ENCODE results near the gene SLC30A5. TPM values are rescaled to one million over a fixed set of nuclear protein-coding genes. Genes with fewer than 3 reads are reported as not detected.

The SLC30A5 gene
- total and polyA plus RNA-seq, 9 of the 15 experiments (the other 6 are each of a cell fraction or from before 2014, with no cell fraction given), result 22.9 to 86.8 (median 62.5) TPM

DNA sequence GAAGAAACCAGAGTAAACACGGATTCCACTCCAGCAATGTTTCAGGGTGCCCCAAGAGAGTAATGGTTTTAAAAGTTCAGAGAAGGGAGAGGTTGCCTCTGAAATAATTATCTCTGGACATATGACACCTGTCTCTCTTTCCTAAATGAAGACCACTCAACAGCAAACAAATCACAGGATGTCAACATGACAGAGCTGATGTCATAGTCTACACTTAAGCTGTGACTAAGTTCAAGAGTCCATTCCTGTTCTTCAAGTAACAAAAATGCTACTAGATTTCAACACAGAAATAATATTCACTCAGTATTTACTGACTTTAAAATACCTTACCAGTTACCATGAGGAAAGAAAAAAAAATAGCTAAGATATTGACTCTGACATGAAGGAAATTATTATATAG is 44.7 kb upstream of the SLC30A5 start (continued):
- TF ChIP-seq, protein P1, sequence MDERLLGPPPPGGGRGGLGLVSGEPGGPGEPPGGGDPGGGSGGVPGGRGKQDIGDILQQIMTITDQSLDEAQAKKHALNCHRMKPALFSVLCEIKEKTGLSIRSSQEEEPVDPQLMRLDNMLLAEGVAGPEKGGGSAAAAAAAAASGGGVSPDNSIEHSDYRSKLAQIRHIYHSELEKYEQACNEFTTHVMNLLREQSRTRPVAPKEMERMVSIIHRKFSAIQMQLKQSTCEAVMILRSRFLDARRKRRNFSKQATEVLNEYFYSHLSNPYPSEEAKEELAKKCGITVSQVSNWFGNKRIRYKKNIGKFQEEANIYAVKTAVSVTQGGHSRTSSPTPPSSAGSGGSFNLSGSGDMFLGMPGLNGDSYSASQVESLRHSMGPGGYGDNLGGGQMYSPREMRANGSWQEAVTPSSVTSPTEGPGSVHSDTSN (CRISPR knock-in tag; IDR thresholded peaks at IDR 0.05; ENCODE audit: low read depth), result no peak
- TF ChIP-seq, protein P1 (tag; conservative IDR thresholded peaks at IDR 0.05; ENCODE audit: low read depth), result peak; percentile 88
- TF ChIP-seq CHD2 (IDR thresholded peaks at IDR 0.05; ENCODE audit: low read depth, low read length), result no peak
- no peak for TF ChIP-seq CTBP1 (IDR thresholded peaks at IDR 0.05; ENCODE audit: borderline replicate concordance)
- no peak for TF ChIP-seq HDAC1 (IDR thresholded peaks at IDR 0.05)
- TF ChIP-seq KDM1A (IDR thresholded peaks at IDR 0.05), result no peak
- no peak for TF ChIP-seq ETV1 (tag; conservative IDR thresholded peaks at IDR 0.05; ENCODE audit: low read depth)
- TF ChIP-seq TRIM28 (IDR thresholded peaks at IDR 0.05), result no peak
- TF ChIP-seq TRIM24 (IDR thresholded peaks at IDR 0.05), result peak in 1 of 2 experiments; percentile 34; a peak in 1 of 4 replicates
- TF ChIP-seq, protein P2, sequence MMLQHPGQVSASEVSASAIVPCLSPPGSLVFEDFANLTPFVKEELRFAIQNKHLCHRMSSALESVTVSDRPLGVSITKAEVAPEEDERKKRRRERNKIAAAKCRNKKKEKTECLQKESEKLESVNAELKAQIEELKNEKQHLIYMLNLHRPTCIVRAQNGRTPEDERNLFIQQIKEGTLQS (IDR thresholded peaks at IDR 0.05), result peak; percentile 81
- TF ChIP-seq, protein P2 (CRISPR knock-in tag; conservative IDR thresholded peaks at IDR 0.05), result no peak
- TF ChIP-seq ARHGAP35 (IDR thresholded peaks at IDR 0.05; ENCODE audit: partially characterized antibody), result peak; percentile 82
- no peak for TF ChIP-seq ZNF696 (CRISPR knock-in tag; conservative IDR thresholded peaks at IDR 0.05)
- TF ChIP-seq HNRNPL (IDR thresholded peaks at IDR 0.05; ENCODE audit: low read depth, low read length), result no peak
- TF ChIP-seq RNF2 (IDR thresholded peaks at IDR 0.05), result no peak
